MV-4-11 (cell line): ENCODE results near the gene AUNIP.
A peak's percentile ranks its signal among the peaks of the same experiment; 100 is the strongest.

ENCODE experiments used
- DNase-seq: peaks from one replicate; lab custom pipeline; 2025; lab: John Stamatoyannopoulos, UW

Gene AUNIP

DNA sequence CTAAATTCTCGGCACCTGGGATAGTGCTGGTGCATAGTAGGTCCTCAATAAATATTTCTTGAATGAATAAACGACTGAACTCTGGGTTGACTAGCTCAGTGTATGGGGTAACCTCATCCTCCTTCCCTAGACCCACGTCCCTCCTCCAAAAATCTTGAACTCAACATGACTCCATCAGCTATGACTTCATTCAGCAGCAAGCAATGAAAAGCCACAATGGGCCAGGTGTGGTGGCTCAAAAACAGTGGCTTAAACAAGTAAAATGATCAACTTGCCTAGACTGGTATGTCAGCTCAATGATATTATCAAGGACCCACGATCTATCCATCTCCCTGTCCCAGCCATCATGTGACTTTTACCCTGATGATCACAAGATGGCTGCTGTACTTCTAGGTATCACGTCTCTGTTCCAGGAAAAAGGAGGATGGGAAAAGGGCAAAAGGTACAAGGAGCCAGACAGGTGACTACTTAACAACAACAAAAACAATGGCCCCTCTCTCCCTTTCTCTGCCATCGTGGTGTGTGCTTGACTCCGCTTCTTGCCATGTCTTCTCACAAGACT is 29.2 kb upstream of the AUNIP start:
- no peak for DNase-seq

DNA sequence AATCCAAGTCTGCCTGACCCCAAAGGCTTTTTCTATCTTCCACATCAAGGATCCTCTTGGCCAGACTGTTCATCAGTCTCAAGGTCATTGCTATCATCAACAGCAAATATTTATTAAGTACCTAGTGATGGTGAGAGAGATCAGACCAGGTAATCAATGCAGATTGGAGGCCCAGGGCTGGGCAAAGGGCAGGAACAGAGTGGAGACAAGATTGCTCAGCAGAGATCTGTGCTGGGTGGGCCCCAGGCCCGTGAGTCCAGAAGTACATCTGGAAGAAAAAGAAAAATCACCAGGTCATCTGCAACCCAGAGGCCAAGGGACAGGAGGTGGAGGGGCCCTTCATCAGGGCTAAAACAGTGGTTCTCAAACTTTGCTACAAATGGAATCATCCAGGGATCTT is 26.3 kb upstream of the AUNIP start:
- no peak for DNase-seq

GRCh38 chr1:25881266-25881665 is 22.0 kb upstream of the AUNIP start:
- no peak for DNase-seq

DNA sequence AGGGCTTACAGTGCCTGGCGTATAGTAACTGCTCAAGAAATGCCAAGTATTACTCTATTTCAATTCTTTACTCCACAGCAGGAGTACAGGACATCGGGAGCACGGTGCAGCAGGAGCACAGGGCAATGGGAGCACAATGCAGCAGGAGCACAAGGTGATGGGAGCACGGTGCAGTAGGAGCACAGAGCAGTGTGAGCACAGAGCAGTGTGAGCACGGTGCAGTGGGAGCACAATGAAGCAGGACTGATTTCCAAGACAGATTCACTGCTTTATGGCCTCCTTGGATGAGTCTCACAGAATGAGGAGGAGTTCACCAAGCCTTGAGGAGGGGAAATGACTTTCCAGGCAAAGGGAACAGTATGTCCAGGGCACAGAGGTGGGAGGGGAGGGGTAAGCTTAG is 21.3 kb upstream of the AUNIP start:
- DNase-seq: no peak

DNA sequence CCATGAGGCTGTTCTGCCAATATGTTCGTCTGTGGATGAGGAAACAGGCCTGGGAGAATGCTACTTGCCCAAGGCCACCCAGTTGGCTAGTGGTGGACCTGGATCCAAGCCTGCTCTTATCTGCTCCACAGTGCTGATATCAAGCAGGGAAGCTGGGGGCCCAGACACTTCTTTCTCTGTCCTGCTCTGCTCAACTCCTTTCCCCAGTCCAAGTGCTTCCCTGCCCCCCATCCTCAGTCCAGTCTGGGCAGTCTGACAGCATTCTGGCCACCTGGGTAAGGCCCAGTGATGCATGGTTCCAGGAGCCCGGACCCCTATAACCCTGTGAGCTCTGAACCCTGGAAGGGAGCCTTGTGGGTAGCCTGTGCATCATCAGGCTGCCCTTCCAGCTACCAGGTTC is 20.4 kb upstream of the AUNIP start:
- no peak for DNase-seq

GRCh38 chr1:25878690-25879089 is 19.4 kb upstream of the AUNIP start:
- no peak for DNase-seq

- DNase-seq: no peak
Observed at GRCh38 chr1:25877155-25877554, 17.9 kb upstream of the AUNIP start.

- DNase-seq: no peak
Observed at GRCh38 chr1:25876693-25877077, 17.4 kb upstream of the AUNIP start.

GRCh38 chr1:25875856-25876692 is 16.8 kb upstream of the AUNIP start:
- no peak for DNase-seq

DNA sequence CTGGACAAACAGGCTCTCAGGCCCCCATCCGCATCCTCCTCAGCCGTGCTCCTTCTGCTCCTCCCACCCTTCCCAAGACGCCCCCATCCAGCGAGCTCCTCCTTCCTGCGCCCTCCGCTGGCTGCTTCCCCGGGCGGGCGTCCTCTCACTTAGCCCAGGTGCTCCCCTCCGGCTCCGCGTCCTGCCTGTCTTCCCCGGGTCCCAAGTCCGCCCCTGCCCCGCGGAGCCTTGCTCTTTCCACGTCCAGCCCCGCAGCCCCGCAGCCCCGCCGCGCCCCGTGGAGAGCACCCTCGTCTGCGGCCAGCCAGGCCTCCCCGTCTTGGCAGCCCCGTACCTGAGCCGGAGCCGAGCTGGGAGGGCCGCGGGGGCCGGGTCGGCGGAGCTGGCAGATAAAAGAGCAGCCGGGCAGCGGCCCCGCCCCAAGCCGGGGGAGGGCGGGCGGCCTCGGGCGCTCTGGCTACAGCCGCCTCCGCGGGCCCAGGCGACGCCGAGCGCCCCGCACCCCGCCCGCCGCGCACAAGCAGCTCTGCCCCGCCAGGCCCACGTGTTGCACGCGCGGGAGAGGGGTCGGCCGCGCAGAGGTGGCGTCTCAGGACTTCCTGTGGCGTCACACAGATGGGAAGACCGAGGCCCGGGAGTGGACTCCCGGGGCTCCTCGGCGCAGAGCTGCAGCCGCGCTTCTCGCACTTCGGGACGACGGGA is 16.0 kb upstream of the AUNIP start, which contains the start of gene PAQR7:
Gene PAQR7 (minus strand): TSS at position 555 of the 702 bp plus-strand sequence. CDS start 11,869 bp downstream, outside the sequence.
- peak; percentile 58 for DNase-seq

- no peak for DNase-seq
Observed at GRCh38 chr1:25874635-25875153, 15.4 kb upstream of the AUNIP start.

- no peak for DNase-seq
Observed at GRCh38 chr1:25874209-25874608, 15.0 kb upstream of the AUNIP start.

- DNase-seq: no peak
Observed at GRCh38 chr1:25873120-25873519, 13.9 kb upstream of the AUNIP start.

- DNase-seq: no peak
Observed at GRCh38 chr1:25872713-25873112, 13.5 kb upstream of the AUNIP start.

GRCh38 chr1:25871704-25872494 is 12.6 kb upstream of the AUNIP start:
- DNase-seq: no peak

DNA sequence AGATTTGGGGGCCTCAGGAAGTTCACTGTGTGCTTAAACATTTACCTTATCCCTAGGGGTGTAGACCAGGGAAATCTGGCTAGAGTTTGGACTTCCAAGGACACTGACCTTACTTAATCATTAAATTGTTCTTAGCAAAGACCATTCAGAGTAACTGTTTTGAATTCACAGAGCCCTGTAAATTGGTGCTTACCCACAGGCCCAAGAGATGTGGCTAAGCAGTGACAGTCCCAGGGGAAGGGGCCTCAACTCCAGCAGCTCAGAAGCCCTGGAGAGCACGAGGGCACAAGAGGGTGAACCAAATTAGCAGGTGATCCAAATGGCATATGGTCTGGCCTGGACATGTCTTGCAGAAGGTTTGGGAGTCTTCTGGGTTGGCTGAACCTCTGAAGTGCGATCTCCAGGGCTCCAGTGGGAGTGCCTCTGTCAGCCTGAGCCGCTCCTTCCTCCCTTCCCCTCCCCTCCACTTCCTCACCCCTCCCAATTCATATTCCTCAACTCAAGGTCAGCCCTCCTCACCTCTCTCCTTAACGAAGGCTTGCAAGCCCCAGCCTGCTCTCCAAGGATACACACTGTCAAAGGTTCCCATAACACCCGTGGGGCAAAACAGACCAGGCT is 11.9 kb upstream of the AUNIP start:
- DNase-seq: no peak

- DNase-seq: no peak
Observed at GRCh38 chr1:25870614-25871013, 11.4 kb upstream of the AUNIP start.

- DNase-seq: no peak
Observed at GRCh38 chr1:25869909-25870606, 10.8 kb upstream of the AUNIP start.

GRCh38 chr1:25867210-25867991 is 8.1 kb upstream of the AUNIP start:
- no peak for DNase-seq

DNA sequence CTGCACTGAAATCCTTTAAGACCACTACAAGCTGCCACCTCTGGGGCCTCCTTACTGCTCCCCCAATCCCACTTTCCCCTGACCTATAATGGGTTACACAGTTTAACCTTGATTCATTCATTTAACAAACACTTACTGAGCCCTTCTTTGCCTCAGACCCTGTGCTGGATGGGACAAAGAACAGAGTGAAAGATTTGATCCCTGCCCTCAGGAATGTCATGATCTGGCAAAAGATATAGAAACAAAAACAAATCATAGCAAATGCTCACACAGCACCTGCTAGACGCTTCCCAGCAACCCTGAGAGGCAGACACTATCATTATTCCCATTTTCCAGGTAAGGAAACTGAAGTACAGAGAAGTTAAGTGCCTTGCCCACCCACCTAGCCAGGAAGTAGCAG is 7.0 kb upstream of the AUNIP start:
- no peak for DNase-seq
